ENCODE results near the gene LEKR1.
"Not testable (repeated sequence)": the region's sequence is repeated elsewhere in the genome, so short reads cannot be mapped to it uniquely, and the experiment has no call there.

LEKR1 gene

GRCh38 chr3:156840826-156841689, 14.9 kb downstream of the LEKR1 start:
- DNase-seq, result no peak

GRCh38 chr3:156843071-156843808, 17.1 kb downstream of the LEKR1 start:
- no peak for DNase-seq

GRCh38 chr3:156847752-156848448, 21.7 kb downstream of the LEKR1 start:
- no peak for DNase-seq

- DNase-seq, result no peak
Observed at GRCh38 chr3:156859578-156859977, 33.4 kb downstream of the LEKR1 start.

GRCh38 chr3:156860873-156861272, 34.7 kb downstream of the LEKR1 start:
- no peak for DNase-seq

GRCh38 chr3:156862338-156862737, 36.2 kb downstream of the LEKR1 start:
- no peak for DNase-seq

- no peak for DNase-seq
Observed at GRCh38 chr3:156865732-156866131, 39.6 kb downstream of the LEKR1 start.

GRCh38 chr3:156867174-156867573, 41.0 kb downstream of the LEKR1 start:
- DNase-seq, result no peak

- no peak for DNase-seq
Observed at GRCh38 chr3:156867920-156868319, 41.8 kb downstream of the LEKR1 start.

GRCh38 chr3:156873906-156874305, 47.8 kb downstream of the LEKR1 start:
- DNase-seq, result no peak

- not testable (repeated sequence) for DNase-seq
Observed at GRCh38 chr3:156879491-156879890, 53.3 kb downstream of the LEKR1 start.

- DNase-seq, result no peak
Observed at GRCh38 chr3:156885761-156886160, 59.6 kb downstream of the LEKR1 start.

- no peak for DNase-seq
Observed at GRCh38 chr3:156888176-156888575, 62.0 kb downstream of the LEKR1 start.

GRCh38 chr3:156888576-156888975, 62.4 kb downstream of the LEKR1 start:
- DNase-seq, result no peak

- DNase-seq, result no peak
Observed at GRCh38 chr3:156892701-156893100, 66.5 kb downstream of the LEKR1 start.

GRCh38 chr3:156895374-156895773, 69.2 kb downstream of the LEKR1 start:
- DNase-seq, result not testable (repeated sequence)

GRCh38 chr3:156897851-156898250, 71.7 kb downstream of the LEKR1 start:
- DNase-seq, result not testable (repeated sequence)

- no peak for DNase-seq
Observed at GRCh38 chr3:156898296-156898880, 72.2 kb downstream of the LEKR1 start.

- no peak for DNase-seq
Observed at GRCh38 chr3:156899951-156900350, 73.8 kb downstream of the LEKR1 start.

GRCh38 chr3:156902916-156903315, 76.8 kb downstream of the LEKR1 start:
- no peak for DNase-seq

GRCh38 chr3:156906275-156906674, 80.1 kb downstream of the LEKR1 start:
- no peak for DNase-seq

- no peak for DNase-seq
Observed at GRCh38 chr3:156908398-156908797, 82.2 kb downstream of the LEKR1 start.

GRCh38 chr3:156910022-156910421, 83.9 kb downstream of the LEKR1 start:
- no peak for DNase-seq
